GM12891 (cell line): ENCODE results near the gene GFRA4.

Experiments
- POLR2A ChIP-seq: IDR thresholded peaks from 2 replicates; pipeline ENCODE4 v1.6.1; 2011; ENCODE audit warnings: low read depth, low read length, control low read depth
- POLR2AphosphoS5 ChIP-seq: IDR thresholded peaks from 2 replicates; pipeline ENCODE4 v1.6.1; 2011; ENCODE audit warnings: low read depth, low read length, control low read depth
- TAF1 ChIP-seq: IDR thresholded peaks from 2 replicates; pipeline ENCODE4 v1.6.1; 2011; ENCODE audit warnings: low read depth, low read length, control low read depth

GRCh38 chr20:3690413-3690812, 27.2 kb upstream of the GFRA4 start:
- TF ChIP-seq POLR2A (no peak), POLR2AphosphoS5 (no peak), TAF1 (no peak)
